K562 (cell line): ENCODE measurements around the gene NF2. TPM values are rescaled to one million over a fixed set of nuclear protein-coding genes. Genes with fewer than 3 reads are reported as not detected.

ENCODE experiments used
- ILK ChIP-seq: fragments of 450-650 bp; IDR thresholded peaks from 2 replicates; pipeline ENCODE4 v1.6.1; 2016; ENCODE audit warnings: missing genetic modification characterization, low read depth, mild to moderate bottlenecking, missing compliant biosample characterization, moderate library complexity, borderline replicate concordance
- MAFF ChIP-seq: IDR thresholded peaks from 2 replicates; pipeline ENCODE4 v1.6.1; 2012; ENCODE audit warnings: low read length, improper control_type of control experiment
- NR1H2 ChIP-seq: sonication (generic); formaldehyde crosslinking; IDR thresholded peaks from 2 replicates; pipeline ENCODE4 v1.4.0; 2020; ENCODE audit warnings: mild to moderate bottlenecking, missing genetic modification reagents
- NUFIP1 ChIP-seq: fragments of 450-650 bp; IDR thresholded peaks from 2 replicates; pipeline ENCODE4 v1.6.1; 2018; ENCODE audit not compliant: partially characterized antibody
- ZNF146 ChIP-seq: IDR thresholded peaks from one replicate; pipeline ENCODE4 v1.6.1; 2018; ENCODE audit warnings: missing compliant biosample characterization; ENCODE audit not compliant: unreplicated experiment
- ZNF695 ChIP-seq: fragments of 450-650 bp; formaldehyde crosslinking; IDR thresholded peaks from 2 replicates; pipeline ENCODE4 v1.4.0; 2020; ENCODE audit warnings: mild to moderate bottlenecking, moderate library complexity
- polyA plus RNA-seq, 8 experiments: library from polyadenylated mRNA; depleted of rRNA in 4 of 8; stranded (reverse) in 5 of 8; unstranded in 3 of 8; fragments of >200 nt; fragmentation: Nextera tagmentation in 2 of 8; fragmentation: Illumina TruSeq in 1 of 8; extraction: Ambion mirVana in 2 of 8; extraction: Trizol in 1 of 8; gene quantifications; 2 replicates each; pipeline versions ENCODE4 v1.2.1 to v1.2.3, GENCODE V29; 2011 to 2014; ENCODE audit warnings: inconsistent platforms in 1 of 8, missing spikeins in 1 of 8
- total RNA-seq, 7 experiments: library from RNA; depleted of rRNA in 6 of 7; stranded (reverse); fragments of >200 nt in 6 of 7; fragmentation: Illumina TruSeq in 2 of 7; extraction: Trizol in 2 of 7; gene quantifications; 2 replicates each; pipeline versions ENCODE4 v1.2.1 to v1.2.3, GENCODE V29; 2011 to 2021; ENCODE audit warnings: low replicate concordance in 1 of 7
- TF ChIP-seq, protein P1 (sequence below): fragments of 450-650 bp; IDR thresholded peaks from 2 replicates; pipeline ENCODE4 v1.6.1; 2016; ENCODE audit warnings: low read depth
- TF ChIP-seq, protein P2 (sequence below): fragments of 450-650 bp; IDR thresholded peaks from 2 replicates; pipeline ENCODE4 v1.6.1; 2018; ENCODE audit not compliant: partially characterized antibody

The NF2 gene
- total and polyA plus RNA-seq, 9 of the 15 experiments (the other 6 are each of a cell fraction or from before 2014, with no cell fraction given): 2.2 to 32.5 (median 15.2) TPM

DNA sequence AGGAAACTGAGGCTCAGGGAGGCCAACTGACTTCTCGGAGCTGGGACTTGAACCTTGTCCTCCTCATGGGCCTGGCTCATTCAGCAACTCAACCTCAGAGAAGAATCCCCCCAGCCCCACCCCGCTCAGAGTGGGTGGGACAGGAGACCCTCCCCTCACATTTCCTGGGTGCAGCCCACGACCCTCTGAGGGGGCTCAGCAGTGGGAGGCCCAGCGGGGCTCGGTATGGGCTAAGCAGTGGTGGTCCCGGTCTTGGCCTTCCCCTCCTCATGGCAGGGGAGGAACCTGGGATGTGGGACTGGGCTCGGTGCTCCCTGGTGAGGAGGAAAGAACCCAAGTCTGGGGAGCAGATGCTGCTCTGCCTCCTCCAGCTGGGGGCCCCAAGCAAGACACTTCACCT, 102.2 kb downstream of the NF2 start (continued):
- TF ChIP-seq, protein P1, sequence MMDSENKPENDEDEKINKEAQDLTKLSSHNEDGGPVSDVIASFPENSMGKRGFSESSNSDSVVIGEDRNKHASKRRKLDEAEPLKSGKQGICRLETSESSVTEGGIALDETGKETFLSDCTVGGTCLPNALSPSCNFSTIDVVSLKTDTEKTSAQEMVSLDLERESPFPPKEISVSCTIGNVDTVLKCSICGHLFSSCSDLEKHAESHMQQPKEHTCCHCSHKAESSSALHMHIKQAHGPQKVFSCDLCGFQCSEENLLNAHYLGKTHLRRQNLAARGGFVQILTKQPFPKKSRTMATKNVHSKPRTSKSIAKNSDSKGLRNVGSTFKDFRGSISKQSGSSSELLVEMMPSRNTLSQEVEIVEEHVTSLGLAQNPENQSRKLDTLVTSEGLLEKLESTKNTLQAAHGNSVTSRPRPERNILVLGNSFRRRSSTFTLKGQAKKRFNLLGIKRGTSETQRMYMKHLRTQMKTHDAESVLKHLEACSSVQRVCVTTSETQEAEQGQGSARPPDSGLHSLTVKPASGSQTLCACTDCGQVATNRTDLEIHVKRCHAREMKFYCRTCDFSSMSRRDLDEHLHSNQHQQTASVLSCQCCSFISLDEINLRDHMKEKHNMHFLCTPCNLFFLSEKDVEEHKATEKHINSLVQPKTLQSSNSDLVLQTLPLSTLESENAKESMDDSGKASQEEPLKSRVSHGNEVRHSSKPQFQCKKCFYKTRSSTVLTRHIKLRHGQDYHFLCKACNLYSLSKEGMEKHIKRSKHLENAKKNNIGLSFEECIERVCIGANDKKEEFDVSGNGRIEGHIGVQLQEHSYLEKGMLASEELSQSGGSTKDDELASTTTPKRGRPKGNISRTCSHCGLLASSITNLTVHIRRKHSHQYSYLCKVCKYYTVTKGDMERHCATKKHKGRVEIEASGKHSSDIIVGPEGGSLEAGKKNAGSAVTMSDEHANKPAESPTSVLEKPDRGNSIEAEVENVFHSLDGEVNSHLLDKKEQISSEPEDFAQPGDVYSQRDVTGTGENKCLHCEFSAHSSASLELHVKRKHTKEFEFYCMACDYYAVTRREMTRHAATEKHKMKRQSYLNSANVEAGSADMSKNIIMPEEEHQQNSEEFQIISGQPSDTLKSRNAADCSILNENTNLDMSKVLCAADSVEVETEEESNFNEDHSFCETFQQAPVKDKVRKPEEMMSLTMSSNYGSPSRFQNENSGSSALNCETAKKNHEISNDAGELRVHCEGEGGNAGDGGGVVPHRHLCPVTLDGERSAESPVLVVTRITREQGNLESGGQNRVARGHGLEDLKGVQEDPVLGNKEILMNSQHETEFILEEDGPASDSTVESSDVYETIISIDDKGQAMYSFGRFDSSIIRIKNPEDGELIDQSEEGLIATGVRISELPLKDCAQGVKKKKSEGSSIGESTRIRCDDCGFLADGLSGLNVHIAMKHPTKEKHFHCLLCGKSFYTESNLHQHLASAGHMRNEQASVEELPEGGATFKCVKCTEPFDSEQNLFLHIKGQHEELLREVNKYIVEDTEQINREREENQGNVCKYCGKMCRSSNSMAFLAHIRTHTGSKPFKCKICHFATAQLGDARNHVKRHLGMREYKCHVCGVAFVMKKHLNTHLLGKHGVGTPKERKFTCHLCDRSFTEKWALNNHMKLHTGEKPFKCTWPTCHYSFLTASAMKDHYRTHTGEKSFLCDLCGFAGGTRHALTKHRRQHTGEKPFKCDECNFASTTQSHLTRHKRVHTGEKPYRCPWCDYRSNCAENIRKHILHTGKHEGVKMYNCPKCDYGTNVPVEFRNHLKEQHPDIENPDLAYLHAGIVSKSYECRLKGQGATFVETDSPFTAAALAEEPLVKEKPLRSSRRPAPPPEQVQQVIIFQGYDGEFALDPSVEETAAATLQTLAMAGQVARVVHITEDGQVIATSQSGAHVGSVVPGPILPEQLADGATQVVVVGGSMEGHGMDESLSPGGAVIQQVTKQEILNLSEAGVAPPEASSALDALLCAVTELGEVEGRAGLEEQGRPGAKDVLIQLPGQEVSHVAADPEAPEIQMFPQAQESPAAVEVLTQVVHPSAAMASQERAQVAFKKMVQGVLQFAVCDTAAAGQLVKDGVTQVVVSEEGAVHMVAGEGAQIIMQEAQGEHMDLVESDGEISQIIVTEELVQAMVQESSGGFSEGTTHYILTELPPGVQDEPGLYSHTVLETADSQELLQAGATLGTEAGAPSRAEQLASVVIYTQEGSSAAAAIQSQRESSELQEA: no peak
- TF ChIP-seq MAFF: no peak
- no peak for TF ChIP-seq ILK (tag)
- TF ChIP-seq, protein P2, sequence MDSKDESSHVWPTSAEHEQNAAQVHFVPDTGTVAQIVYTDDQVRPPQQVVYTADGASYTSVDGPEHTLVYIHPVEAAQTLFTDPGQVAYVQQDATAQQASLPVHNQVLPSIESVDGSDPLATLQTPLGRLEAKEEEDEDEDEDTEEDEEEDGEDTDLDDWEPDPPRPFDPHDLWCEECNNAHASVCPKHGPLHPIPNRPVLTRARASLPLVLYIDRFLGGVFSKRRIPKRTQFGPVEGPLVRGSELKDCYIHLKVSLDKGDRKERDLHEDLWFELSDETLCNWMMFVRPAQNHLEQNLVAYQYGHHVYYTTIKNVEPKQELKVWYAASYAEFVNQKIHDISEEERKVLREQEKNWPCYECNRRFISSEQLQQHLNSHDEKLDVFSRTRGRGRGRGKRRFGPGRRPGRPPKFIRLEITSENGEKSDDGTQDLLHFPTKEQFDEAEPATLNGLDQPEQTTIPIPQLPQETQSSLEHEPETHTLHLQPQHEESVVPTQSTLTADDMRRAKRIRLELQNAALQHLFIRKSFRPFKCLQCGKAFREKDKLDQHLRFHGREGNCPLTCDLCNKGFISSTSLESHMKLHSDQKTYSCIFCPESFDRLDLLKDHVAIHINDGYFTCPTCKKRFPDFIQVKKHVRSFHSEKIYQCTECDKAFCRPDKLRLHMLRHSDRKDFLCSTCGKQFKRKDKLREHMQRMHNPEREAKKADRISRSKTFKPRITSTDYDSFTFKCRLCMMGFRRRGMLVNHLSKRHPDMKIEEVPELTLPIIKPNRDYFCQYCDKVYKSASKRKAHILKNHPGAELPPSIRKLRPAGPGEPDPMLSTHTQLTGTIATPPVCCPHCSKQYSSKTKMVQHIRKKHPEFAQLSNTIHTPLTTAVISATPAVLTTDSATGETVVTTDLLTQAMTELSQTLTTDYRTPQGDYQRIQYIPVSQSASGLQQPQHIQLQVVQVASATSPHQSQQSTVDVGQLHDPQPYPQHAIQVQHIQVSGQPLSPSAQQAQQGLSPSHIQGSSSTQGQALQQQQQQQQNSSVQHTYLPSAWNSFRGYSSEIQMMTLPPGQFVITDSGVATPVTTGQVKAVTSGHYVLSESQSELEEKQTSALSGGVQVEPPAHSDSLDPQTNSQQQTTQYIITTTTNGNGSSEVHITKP: no peak
- no peak for TF ChIP-seq NUFIP1
- no peak for TF ChIP-seq ZNF695
- TF ChIP-seq NR1H2 (CRISPR knock-in tag): no peak
- no peak for TF ChIP-seq ZNF146
